A204.1 (cell line): ENCODE measurements around the gene PSMD6.

Experiments used
- FAIRE-seq: peaks from 2 replicates; lab custom pipeline; 2012; peaks lifted over from hg19 to GRCh38; lab: Jason Lieb, UNC

The PSMD6 gene

DNA sequence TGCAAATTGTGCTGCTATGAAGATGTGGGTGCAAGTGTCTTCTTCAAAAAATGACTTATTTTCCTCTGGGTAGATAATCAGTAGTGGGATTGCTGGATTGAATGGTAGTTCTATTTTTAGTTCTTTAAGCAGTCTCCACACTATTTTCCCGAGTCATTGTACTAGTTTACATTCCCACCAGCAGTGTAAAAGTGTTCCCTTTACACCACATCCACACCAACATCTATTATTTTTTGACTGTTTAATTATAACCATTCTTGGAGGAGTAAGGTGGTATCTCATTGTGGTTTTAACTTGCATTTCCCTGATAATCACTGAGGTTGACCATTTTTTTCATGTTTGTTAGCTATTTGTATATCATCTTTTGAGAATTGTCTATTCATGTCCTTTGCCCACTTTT, 19.7 kb upstream of the PSMD6 start:
- no peak for FAIRE-seq

DNA sequence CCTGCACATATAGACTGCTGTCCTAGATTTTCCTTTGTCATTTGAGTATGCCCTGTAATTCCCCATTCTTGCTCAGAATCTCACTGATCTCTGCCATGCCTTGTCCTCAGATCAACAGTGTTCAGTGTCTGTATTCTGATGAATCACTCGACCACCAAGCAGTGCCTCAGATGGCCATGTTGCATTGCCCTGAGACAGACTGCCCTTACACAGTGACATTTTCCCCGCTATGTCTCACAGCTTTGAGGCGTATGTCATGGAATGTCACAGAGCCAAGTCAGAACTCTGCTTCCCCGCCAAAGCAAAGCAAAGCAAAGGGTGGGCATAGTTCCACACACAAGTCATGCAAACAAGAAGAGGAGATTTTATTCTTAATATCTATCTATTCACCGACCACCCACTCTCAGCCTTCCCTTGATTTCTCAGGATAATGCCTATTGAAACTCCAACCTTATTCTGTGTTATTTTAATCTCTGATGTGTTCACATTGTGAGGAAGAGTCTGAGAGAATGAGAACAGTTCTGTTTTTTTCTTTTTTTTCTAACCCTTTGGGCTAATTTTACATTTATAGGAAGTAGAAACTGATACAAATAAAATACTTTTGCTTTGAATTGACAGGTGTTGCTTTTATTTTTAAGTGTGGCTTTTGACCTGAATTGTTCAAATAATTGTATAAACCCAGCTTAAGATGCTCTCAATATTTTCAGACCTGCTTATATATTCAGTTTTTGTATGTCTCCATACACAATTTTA, 16.9 kb upstream of the PSMD6 start:
- no peak for FAIRE-seq

DNA sequence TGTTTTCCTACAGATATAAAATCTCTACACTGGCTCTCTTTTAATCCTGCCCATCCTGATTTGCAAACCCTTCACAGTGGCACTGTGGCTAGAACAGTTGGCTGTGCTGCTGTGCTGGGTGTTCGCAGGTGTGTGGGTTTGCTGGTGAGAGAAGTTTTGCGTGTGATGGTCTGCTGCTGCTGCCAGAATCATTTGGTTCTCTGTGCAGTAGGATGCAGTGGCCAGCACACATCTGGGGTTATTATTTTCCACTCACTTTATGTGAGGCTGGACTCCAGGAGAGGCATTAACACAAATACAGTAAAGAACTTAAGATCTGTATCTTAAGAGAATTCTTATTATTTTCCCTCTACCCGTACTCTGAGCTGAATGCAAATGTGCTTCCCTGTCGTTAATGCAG, 16.0 kb upstream of the PSMD6 start:
- no peak for FAIRE-seq

DNA sequence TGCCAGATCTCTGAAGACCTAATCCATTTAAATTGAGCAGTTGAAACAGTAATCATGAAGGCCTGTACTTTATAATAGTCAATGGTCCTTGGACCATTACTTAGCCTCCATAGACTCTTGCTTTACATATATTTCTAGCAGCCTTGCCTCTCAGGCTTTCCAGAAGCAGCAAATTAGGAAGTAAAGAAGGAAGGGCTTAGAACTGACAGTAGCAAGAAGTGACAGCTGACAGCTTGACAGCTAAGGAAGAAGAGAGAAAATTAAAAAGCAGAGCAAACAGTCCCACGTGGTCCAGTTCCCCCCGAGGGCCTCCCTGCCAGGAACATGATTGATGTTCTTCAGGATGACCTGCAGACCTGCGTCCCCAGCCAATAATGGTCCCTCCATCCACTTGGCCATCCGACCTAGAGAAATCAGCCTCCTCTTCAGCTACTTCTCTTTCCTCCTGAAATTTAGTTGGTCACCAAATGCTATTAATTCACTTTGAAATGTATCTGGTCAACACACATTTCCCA, 15.0 kb upstream of the PSMD6 start:
- FAIRE-seq = no peak

DNA sequence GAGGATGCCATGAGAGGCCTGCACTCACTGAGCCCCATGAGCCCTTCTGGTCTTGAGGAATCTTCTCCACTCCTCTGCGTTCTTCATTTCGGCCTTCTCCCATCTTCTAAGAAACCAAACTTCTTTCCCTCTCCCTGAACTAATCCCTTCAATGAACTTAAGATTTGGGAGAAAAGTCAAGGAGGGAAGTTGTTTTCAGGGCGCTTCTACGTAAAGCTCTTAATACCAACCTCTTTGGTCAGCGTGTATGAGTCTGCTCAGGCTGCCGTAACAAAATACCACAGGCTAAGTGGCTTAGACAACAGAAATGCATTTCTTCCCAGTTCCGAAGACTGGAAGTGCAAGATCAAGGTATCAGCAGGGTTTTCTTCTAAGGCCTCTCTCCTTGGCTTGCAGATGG, 13.8 kb upstream of the PSMD6 start:
- FAIRE-seq = no peak

DNA sequence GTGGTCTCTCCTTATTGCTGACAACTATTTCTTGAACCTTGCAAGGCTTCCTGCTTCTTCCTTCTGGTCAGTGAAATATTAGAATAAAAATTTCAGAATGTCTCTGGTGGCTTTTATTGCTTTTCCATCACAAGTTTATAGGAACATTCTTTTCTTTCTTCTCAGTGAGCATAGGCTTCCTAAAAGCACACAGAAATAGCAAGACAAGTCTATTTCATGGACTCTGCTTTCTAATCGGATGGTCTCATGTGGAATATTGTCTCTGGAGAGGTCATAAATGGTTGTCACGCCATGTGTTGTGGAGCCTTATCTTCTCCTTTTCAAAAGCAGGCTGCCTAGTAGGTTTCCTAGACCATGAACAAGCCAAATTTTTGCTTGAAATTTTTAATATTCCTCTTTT, 9.8 kb upstream of the PSMD6 start:
- FAIRE-seq = no peak

DNA sequence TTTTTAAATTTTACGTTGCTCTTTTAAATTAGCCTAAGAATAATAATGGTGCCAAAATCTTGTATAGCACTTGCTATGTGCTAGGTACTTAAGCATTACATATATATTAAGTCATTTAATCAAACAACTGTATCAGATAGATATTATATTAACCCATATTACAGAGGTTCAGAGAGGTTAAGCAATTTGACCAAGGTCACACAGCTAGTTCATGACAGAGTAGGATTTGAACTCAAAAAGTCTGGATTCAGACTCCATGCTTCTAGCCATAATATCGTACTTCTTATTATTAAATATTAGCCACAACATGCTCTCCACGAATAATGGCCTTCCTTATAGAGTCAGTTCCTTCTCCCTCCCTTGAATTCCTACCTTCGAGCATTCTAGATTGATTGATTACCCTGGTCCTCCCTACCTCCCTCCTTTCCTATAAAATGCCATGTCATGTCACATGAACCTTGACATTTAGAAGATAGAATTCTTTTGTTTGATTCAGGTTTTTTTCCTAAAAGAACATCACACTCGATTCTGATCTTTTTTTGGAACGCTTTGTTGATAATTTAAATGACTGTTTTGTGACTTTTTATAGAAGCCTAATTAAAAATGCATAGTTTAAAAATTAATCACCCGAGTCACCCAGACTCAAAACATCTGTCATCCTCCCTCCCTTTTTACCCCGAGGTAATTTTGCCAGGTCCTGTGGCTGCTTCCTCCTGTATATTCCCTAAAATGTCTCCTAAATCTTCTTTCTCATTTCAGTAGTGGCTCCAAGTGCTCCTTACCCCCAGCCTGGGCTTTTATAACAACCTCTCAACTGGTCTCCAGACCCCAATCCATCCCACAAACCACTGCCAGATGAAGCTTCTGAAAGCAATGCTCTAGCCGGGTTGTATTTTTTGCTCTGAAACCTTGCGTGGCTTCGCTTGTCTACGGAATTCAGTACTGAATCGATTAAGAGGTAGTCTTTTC, 8.5 kb upstream of the PSMD6 start:
- no peak for FAIRE-seq

DNA sequence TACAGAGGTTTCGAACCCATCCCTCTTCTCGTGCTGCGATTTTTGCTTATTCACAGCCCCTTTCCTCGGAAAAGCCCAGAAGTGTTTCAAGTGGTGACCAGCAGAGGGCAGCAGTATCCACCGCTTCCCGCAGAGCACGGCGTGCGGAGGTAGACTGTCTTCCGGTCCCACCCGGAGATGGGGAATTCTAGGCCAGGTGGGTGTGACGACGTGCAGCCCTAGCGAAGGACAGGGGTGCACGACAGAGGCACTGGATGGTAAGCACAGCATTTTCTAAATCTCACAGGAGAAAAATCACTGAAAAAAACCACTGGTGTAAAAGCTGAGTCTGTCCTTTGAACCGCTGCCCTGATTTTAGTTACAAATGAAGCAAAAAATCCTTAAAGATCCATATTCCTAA, 7.4 kb upstream of the PSMD6 start:
- FAIRE-seq = no peak

DNA sequence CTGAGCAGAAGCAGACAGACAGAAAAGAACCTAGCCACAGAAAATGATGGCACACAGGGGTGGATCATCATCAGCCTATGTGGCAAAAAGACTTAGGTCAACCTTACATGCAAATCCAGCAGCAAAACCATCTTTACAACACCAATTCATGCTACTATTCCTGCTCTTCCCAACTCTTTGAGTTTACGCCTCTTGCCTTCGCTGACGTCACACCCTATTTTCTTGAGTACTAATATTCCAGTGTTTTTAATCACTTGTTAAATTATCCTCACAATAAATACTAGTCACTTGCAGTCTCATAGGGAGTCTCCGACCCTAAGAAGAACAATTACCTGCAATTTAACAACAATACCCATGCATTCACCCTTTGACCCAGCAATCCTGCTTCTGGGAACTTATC, 6.0 kb upstream of the PSMD6 start:
- FAIRE-seq = no peak

DNA sequence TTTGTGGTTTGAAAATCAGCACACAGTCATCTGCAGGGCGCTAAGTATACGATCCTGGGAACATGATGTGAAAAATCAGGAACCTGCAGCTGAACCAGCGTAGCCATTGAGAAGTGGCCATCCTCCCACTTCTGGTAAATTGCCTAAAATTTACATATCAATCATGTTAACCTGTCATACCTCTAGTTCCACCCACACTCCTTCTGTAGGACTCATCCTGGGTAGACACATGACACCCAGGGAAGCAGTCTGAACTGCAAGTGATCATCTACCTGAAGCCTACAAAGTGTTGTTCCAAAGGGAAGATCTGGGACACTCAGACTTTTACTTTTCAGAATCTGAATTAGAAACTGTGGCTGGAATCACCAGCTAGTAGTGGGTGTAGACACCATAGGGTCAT, 5.5 kb upstream of the PSMD6 start:
- no peak for FAIRE-seq

DNA sequence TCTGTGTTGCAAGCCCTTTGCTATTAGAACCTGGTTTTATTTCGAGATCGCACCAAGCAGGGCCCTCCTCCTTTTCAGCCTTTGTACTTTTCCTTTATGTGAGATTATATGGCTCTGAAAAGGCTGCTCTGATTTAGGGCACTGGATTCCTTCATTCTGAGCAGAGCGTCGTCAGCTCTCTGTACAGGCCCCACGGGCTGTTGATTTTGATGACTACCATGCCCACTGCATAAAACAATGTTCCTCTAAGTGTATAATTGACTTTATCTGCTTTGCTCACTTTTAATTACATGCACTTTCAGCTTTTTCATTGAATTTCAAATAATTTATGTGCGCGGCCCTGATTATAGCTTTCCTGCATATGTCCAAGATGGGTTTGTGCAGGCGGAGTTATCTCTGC, 4.4 kb upstream of the PSMD6 start:
- FAIRE-seq = no peak

DNA sequence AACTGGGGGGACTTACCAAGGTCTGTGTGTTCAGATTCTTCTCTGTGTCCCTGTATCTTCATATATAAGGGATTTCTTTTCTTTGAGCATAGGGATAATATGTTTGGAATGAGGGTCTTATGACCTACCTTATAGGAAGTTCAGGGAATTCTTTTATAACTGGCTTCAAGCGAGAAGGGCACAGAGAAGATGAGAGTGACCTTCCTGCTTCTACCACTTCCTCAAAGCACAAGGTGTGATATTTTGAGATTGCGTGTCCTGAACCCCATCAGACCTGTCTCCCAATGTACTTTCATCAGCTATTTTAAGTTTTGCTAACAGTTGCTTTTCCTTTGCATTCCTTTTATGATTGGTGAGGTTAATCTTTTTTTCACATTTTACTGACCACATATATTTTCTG, 3.1 kb upstream of the PSMD6 start:
- no peak for FAIRE-seq

DNA sequence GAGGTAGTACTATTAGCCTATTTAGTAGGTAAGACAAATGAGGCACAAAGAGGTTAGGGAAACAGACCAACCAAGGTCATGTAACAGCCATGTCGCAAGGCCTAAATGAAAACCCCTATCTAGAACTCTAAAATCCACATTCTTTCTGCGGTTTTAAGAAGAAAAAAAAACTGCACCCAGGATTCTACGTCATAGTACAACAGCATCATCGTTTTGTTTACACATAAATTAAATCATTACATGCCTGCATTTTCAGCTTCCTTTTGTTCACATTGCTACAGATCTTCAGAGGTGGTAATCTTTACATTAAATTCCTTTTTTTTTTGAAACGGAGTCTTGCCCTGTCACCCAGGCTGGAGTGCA, 548 bp upstream of the PSMD6 start:
- FAIRE-seq = no peak

DNA sequence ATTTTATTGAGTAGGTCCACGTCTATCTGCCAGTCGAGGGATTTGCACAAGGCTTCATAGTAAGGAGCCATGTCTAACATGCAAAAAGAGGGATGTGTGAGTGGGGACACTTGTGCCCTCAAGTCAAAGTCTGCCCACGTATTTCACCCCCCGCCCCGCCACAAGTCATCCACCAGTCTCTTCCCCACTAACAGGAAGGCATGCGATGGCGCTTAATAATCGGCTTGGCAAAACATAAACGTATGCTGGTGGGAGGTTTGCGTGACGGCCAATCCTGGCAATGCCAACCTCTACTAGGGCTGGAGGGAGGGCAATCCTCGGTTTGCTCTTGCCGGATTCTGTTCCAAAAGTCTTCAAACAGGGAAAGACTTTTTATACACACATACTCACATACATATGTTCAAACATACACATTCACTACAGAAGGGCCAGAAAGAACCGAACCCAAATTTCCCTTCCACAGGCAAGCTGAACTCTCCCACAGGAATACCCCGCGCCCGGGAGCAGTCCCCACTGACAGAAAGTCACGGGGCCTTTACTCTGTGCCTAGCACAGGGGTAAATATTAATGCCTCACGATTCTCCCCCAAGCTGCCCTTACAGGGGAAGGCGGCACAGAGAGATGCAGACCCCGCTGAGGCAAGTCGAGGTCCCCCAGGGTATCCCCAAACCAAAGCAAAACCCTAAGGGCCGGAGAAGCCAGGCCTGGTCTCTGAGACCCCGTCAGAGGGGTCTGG, 675 bp downstream of the PSMD6 start:
- no peak for FAIRE-seq

DNA sequence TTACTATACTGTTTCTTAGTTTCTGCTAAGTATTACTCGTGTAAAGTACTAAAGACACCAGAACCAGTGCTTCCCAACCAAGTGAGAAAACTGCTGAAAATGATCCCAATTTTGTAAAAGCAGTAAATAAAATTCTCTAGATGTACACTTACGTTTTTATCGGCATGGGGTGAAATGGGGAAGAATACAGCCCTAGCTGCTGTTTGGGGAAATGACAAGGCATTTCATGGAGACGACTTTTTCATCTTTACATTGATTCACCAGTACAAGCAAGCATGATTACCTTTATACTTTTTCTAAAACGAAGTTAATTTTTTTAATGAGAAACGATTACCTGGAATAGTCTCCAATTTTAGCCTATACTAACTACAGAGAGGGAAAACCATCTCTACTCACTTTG, 1.4 kb downstream of the PSMD6 start:
- FAIRE-seq = no peak

DNA sequence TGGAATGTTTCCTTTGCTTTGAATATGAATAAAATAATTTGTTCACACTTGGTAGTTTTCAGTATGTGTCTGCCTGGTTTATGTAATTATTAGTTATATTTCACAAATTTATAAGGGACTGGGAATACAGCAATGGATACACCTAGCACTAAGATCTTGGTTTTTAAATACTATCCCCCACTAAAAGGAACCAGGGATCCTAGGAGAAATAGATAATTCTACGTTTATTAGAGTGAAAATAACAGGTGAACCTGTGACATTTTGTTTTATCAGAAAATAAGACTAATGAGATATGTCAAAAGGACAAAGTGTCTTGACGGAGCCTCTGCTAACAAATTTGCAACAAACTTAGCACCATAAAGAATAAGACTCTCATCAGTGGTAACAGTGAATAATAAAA, 3.4 kb downstream of the PSMD6 start:
- FAIRE-seq = no peak

DNA sequence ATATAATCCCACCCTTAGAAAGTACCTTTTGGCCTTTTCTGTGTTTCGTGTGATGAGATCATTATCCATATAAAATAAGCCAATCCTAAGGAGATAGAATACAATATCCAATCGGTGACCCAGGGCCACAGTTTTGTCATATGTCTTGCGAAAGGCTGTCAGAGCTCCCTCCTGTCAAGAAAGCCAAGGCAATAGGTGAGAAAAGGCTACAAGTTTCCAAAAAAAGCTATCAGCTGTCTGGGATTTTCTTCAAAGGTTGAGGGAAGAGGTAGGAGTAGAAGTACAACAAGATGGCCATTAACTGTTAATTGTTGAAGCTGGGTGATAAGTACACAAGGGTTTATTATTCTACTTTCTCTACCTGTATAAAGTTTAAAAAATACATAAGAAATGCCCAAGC, 4.0 kb downstream of the PSMD6 start:
- no peak for FAIRE-seq

DNA sequence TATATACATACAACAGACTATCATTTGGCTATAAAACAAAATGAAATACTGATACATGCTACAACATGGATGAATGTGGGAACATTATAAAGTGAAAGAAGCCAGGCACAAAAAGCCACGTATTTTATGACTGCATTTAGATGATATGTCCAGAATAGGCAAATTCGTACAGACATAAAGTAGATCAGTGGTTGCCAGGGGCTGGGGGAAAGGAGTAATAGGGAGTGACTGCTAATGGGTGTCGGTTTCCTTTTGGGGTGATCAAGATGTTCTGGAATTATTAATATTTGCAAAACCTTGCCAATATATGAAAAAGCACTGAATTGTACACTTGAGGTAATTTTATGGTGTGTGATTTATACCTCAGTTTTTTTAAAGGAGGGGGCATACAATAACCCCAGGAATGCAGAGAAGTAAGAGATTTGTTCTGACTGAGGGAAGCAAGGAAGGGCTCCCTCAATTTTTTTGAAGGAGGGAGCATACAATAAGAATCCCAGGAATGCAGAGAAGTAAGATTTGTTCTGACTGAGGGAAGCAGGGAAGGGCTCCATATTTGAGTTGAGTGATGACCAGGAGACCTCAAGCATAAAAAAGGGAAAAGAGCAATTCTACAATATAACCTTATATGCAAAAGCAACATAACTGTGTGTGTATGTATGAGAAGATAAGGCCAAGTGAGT, 6.2 kb downstream of the PSMD6 start:
- no peak for FAIRE-seq

DNA sequence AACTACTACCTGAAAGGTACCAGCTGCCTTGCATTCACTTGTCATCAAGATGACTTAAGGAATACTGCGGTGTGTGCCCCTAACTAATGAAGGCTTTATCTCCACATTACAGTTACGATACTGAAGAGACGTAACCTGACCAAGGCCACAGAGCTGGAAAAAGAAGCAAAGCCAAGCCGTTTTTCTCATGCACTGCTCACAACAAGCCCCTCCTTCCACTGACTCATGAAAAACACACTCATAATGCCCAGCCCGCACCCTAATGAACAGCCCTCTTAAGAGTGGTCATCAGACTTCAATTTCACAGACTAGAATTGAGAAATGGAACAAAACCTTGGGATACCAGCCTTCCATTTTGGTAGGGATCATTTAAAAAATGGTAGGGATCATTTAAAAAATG, 11.6 kb downstream of the PSMD6 start:
- no peak for FAIRE-seq

DNA sequence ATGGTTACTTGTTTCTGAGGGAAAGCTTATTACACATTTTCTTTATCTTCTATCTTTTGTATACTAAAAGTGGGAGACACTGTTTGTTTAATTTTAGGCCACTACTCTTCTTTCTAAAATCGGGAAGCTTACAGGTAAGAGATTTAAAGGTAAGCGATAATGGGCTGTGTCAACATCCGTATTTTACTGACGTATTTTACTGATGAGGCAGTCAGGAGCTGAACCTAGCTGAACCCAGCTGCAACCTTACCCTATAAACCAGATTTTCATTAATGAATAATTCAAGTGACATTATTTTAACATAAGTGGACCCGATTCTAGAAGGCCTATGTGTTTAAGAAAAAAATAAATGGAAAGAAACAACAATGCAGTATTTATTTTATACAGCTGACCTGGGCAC, 13.1 kb downstream of the PSMD6 start:
- no peak for FAIRE-seq

DNA sequence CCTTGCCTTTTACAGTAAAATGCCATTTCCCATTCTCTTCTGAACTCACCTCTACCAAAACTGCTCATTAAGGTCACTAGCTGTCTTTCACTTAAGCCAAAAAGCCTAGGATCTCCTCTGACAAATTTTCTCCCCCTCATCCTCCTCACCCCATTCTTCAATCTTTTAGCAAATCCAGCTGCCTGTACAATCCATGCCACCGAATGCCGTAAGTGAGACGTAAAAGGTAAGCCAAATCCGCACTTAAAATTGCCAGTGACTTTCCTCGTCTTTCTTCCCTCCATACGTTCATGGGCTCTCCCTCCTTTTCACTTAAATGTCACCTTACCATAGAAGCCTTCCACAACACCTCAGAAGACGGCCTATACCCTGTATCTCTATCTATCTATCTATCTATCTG, 13.8 kb downstream of the PSMD6 start:
- FAIRE-seq = no peak
